Measurements from ENCODE around the gene DHX16. TPM values are rescaled to one million over a fixed set of nuclear protein-coding genes. Genes with fewer than 3 reads are reported as not detected.

Gene DHX16
- total RNA-seq, 6 experiments from 2014 or later, result 33.7 to 36.7 (median 35.5) TPM

GRCh38 chr6:30712441-30712945 lies 39.7 kb upstream of the DHX16 start:
- no peaks in the 10 kb centered on the region for H3K9me3 Mint-ChIP-seq
- peaks cover 2% of the 10 kb centered on the region; the same call in 1 of the 2 replicates for H3K27me3 Mint-ChIP-seq (ENCODE audit: insufficient read depth)
- peaks cover 47% of the 10 kb centered on the region for H3K36me3 Mint-ChIP-seq (ENCODE audit: low read depth)
- TF ChIP-seq CTCF (IDR thresholded peaks at IDR 0.05), result no peak
- H3K4me1 Mint-ChIP-seq (ENCODE audit: low read depth), result peaks cover 20% of the 10 kb centered on the region
- DNase-seq, result no peak
- no peak overlapping the region for H3K4me3 Mint-ChIP-seq
- peak overlapping the region; percentile 6; the same call in 1 of the 2 replicates for H3K27ac Mint-ChIP-seq

- H3K4me3 Mint-ChIP-seq, result no peak overlapping the region
- peaks cover 14% of the 10 kb centered on the region for H3K4me1 Mint-ChIP-seq (ENCODE audit: low read depth)
- H3K27ac Mint-ChIP-seq, result no peak overlapping the region
- no peak for DNase-seq
- peaks cover 2% of the 10 kb centered on the region; the same call in 1 of the 2 replicates for H3K27me3 Mint-ChIP-seq (ENCODE audit: insufficient read depth)
- no peak for TF ChIP-seq CTCF (IDR thresholded peaks at IDR 0.05)
- no peaks in the 10 kb centered on the region for H3K9me3 Mint-ChIP-seq
- peaks cover 46% of the 10 kb centered on the region for H3K36me3 Mint-ChIP-seq (ENCODE audit: low read depth)
Measured at GRCh38 chr6:30711758-30712380, 39.1 kb upstream of the DHX16 start.

GRCh38 chr6:30709101-30709868 lies 36.5 kb upstream of the DHX16 start:
- no peak for DNase-seq
- no peaks in the 10 kb centered on the region for H3K9me3 Mint-ChIP-seq
- peaks cover 2% of the 10 kb centered on the region; the same call in 1 of the 2 replicates for H3K27me3 Mint-ChIP-seq (ENCODE audit: insufficient read depth)
- H3K4me3 Mint-ChIP-seq, result no peak overlapping the region
- H3K27ac Mint-ChIP-seq, result no peak overlapping the region
- no peaks in the 10 kb centered on the region for H3K4me1 Mint-ChIP-seq (ENCODE audit: low read depth)
- no peak for TF ChIP-seq CTCF (IDR thresholded peaks at IDR 0.05)
- H3K36me3 Mint-ChIP-seq (ENCODE audit: low read depth), result peaks cover 39% of the 10 kb centered on the region

GRCh38 chr6:30707281-30707850 lies 34.6 kb upstream of the DHX16 start:
- DNase-seq, result no peak
- Mint-ChIP-seq H3K36me3 (ENCODE audit: low read depth) (peaks cover 31% of the 10 kb centered on the region), H3K4me3 (no peak overlapping the region), H3K9me3 (no peaks in the 10 kb centered on the region), H3K27ac (no peak overlapping the region), H3K27me3 (ENCODE audit: insufficient read depth) (peaks cover 2% of the 10 kb centered on the region; the same call in 1 of the 2 replicates), H3K4me1 (ENCODE audit: low read depth) (no peaks in the 10 kb centered on the region)
- TF ChIP-seq CTCF (IDR thresholded peaks at IDR 0.05), result no peak

- no peak overlapping the region for H3K27ac Mint-ChIP-seq
- peaks cover 2% of the 10 kb centered on the region; the same call in 1 of the 2 replicates for H3K27me3 Mint-ChIP-seq (ENCODE audit: insufficient read depth)
- DNase-seq, result no peak
- no peaks in the 10 kb centered on the region for H3K4me1 Mint-ChIP-seq (ENCODE audit: low read depth)
- no peak for TF ChIP-seq CTCF (IDR thresholded peaks at IDR 0.05)
- no peaks in the 10 kb centered on the region for H3K9me3 Mint-ChIP-seq
- H3K36me3 Mint-ChIP-seq (ENCODE audit: low read depth), result peaks cover 23% of the 10 kb centered on the region
- H3K4me3 Mint-ChIP-seq, result no peak overlapping the region
Measured at GRCh38 chr6:30705620-30706019, 32.8 kb upstream of the DHX16 start.
